ENCODE data around the gene GPR3.

GRCh38 chr1:27408151-27408550 is 15.7 kb downstream of the GPR3 start:
- TF ChIP-seq GABPA (IDR thresholded peaks at IDR 0.05; ENCODE audit: low read depth) (no peak), REST (IDR thresholded peaks at IDR 0.05; ENCODE audit: insufficient replicate concordance, low read depth) (no peak), CTCF (IDR thresholded peaks at IDR 0.05; ENCODE audit: insufficient read depth, low read length) (no peak), POLR2AphosphoS5 (IDR thresholded peaks at IDR 0.05; ENCODE audit: low read depth) (no peak), SPI1 (IDR thresholded peaks at IDR 0.05; ENCODE audit: borderline replicate concordance, low read depth) (no peak)
